ENCODE results near the gene RBMS3.

Gene RBMS3

DNA sequence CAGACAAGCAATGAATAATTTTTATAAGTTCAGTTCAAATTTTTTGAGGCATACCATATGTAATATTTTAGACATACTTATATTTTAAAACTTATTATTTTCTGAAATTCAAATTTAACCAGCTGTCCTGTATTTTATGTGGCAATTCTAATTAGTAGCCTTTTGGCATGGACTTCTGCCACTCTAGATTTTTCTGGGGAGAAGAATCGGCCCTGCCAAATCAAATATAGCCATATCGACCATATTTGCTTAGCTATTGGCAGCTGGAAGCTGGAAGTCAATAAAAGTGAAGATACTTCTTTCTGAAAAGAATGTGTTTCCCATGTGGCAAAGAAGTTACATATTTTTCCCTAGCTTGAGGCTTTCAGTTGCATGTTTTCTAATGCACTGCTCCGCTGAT lies 9.4 kb upstream of the RBMS3 start:
- no peak for DNase-seq (ENCODE audit: low spot score)
- in situ Hi-C loops (cut with MboI; ENCODE audit: low sequenced_read_pairs, unreplicated experiment): no loop called here
- TF ChIP-seq, protein P1, sequence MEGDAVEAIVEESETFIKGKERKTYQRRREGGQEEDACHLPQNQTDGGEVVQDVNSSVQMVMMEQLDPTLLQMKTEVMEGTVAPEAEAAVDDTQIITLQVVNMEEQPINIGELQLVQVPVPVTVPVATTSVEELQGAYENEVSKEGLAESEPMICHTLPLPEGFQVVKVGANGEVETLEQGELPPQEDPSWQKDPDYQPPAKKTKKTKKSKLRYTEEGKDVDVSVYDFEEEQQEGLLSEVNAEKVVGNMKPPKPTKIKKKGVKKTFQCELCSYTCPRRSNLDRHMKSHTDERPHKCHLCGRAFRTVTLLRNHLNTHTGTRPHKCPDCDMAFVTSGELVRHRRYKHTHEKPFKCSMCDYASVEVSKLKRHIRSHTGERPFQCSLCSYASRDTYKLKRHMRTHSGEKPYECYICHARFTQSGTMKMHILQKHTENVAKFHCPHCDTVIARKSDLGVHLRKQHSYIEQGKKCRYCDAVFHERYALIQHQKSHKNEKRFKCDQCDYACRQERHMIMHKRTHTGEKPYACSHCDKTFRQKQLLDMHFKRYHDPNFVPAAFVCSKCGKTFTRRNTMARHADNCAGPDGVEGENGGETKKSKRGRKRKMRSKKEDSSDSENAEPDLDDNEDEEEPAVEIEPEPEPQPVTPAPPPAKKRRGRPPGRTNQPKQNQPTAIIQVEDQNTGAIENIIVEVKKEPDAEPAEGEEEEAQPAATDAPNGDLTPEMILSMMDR (IDR thresholded peaks at IDR 0.05; ENCODE audit: borderline replicate concordance, control extremely low read depth, extremely low read depth, insufficient read depth, missing control alignments): no peak

DNA sequence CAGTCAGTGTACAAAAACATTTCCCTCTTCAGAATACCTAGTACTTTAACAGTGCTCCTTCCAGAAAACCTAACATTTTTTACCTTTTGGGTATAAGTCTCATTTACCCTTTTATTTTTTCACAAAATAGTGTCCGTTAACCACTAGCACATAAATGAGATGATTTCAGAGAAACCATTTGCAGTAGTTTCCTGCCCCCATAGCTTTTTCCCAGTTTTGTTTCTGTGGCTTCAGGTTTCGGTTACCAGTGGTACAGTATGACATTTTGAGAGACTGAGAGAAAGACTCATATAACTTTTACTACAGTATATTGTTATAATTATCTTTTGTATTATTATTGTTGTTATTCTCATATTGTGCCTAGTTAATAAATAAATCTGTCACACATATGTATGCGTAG lies 6.2 kb upstream of the RBMS3 start:
- TF ChIP-seq, protein P1 (IDR thresholded peaks at IDR 0.05; ENCODE audit: borderline replicate concordance, control extremely low read depth, extremely low read depth, insufficient read depth, missing control alignments): no peak
- in situ Hi-C loops (cut with MboI; ENCODE audit: low sequenced_read_pairs, unreplicated experiment): no loop called here
- DNase-seq (ENCODE audit: low spot score): no peak

DNA sequence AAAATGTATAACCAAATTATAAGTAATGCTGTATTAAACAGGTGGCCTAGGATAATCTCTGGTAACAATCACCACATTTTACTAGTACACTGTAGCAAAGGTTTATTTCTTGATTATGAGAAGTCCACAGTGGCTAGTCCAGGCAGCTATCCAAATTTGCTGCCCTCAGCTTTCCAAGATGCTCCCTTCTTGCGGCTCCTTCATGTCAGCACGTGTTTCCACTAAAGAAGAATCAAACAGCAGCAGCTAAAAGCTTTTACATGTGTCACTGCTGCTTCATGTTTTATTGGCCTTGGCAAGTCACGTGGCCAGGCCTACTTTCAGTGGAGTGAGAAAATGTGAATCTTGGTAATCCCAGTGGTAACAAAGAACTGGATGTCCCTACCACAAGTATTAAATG lies 5.6 kb upstream of the RBMS3 start:
- no peak for DNase-seq (ENCODE audit: low spot score)
- TF ChIP-seq, protein P1 (IDR thresholded peaks at IDR 0.05; ENCODE audit: borderline replicate concordance, control extremely low read depth, extremely low read depth, insufficient read depth, missing control alignments): no peak
- in situ Hi-C loops (cut with MboI; ENCODE audit: low sequenced_read_pairs, unreplicated experiment): no loop called here

DNA sequence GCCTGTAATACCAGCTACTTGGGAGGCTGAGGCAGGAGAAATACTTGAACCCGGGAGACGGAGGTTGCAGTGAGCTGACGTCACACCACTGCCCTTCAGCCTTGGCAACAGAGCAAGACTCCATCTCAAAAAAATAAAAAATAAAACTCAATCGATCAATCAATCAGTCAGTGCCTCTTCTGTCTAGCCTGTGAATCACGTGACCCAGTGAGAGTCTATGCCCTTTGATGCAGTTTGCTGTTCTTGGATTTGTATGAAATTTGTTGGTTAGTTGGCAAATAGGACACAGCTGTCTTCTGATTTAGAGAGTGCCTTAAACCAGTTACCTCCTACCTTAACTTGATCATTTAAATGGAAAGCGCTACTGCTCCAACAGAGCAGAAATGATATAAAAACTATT lies 3.6 kb upstream of the RBMS3 start:
- no peak for DNase-seq (ENCODE audit: low spot score)
- in situ Hi-C loops (cut with MboI; ENCODE audit: low sequenced_read_pairs, unreplicated experiment): no loop called here
- TF ChIP-seq, protein P1 (IDR thresholded peaks at IDR 0.05; ENCODE audit: borderline replicate concordance, control extremely low read depth, extremely low read depth, insufficient read depth, missing control alignments): no peak

DNA sequence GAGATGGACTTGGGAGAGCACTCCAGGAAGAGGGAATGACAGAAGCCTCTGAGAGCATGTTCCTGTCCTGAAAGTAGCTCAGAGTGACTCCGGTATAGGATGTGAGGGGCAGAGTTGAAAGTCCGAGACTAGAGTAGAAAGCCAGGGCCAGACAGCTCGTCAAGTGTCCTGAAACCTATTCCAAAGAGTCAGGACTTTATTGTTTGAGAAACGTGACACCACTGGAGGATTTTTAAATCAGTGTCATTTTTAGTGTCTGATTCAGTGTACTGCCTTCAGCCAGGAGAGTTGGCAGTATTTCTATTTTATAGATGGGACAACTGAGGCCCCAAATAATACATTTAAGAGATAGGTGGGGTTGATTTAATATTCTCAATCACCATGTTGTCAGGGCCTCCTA lies 1.6 kb upstream of the RBMS3 start:
- TF ChIP-seq, protein P1 (IDR thresholded peaks at IDR 0.05; ENCODE audit: borderline replicate concordance, control extremely low read depth, extremely low read depth, insufficient read depth, missing control alignments): no peak
- in situ Hi-C loops (cut with MboI; ENCODE audit: low sequenced_read_pairs, unreplicated experiment): no loop called here
- no peak for DNase-seq (ENCODE audit: low spot score)

DNA sequence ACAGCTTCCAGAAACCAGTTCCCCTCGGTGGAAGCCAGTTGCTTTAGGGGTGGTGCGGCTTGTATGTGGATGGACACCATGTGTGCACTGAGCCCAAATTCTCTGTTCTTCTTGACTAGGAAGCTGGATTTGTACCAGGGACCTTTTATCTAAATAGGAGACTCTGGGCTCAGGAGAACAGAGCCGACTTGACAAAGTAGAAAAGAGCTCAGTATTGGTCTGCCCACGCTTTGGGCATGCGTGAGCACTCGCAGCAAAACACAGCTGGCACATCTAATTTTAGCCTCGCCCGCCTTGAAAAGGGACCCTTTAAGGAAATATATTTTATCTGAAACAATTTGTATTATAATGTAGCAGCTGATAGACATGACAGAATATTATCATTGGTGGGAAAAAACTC lies 1.1 kb upstream of the RBMS3 start:
- TF ChIP-seq, protein P1 (IDR thresholded peaks at IDR 0.05; ENCODE audit: borderline replicate concordance, control extremely low read depth, extremely low read depth, insufficient read depth, missing control alignments): no peak
- in situ Hi-C loops (cut with MboI; ENCODE audit: low sequenced_read_pairs, unreplicated experiment): no loop called here
- no peak for DNase-seq (ENCODE audit: low spot score)

DNA sequence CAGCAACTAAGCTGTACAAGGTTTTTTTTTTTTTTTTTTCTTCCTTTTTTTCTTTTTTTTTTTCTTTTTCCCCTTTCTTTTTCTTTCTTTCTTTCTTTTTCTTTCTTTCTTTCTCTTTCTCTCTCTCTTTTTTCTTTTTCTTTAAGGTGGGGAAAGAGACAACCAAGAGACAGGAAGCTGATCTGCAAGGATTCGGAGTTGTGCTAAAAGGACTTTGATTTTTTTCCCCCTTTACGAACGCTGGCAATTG lies 148 bp downstream of the RBMS3 start:
- TF ChIP-seq, protein P1 (IDR thresholded peaks at IDR 0.05; ENCODE audit: borderline replicate concordance, control extremely low read depth, extremely low read depth, insufficient read depth, missing control alignments): no peak
- no peak for DNase-seq (ENCODE audit: low spot score)
- in situ Hi-C loops (cut with MboI; ENCODE audit: low sequenced_read_pairs, unreplicated experiment): no loop called here
